Mononuclear cell (primary cell): Measurements from ENCODE around the gene APOLD1. TPM values are rescaled to one million over a fixed set of nuclear protein-coding genes. Genes with fewer than 3 reads are reported as not detected.
"Not testable (repeated sequence)": the region's sequence is repeated elsewhere in the genome, so short reads cannot be mapped to it uniquely, and the experiment has no call there.

ENCODE experiments used
- H3K27me3 ChIP-seq: 2 replicates; pipeline ENCODE4 v1.6.0; 2011; ENCODE audit warnings: low read length, control low read depth; ENCODE audit not compliant: insufficient read depth
- H3K4me1 ChIP-seq: 2 replicates; pipeline ENCODE4 v1.5.1; 2011; ENCODE audit warnings: mild to moderate bottlenecking, low read length, control low read depth; ENCODE audit not compliant: insufficient read depth
- H3K4me3 ChIP-seq: 2 replicates; pipeline ENCODE4 v1.5.1; 2011; ENCODE audit warnings: mild to moderate bottlenecking, low read length, moderate library complexity
- H3K9me3 ChIP-seq: 2 replicates; pipeline ENCODE4 v1.5.1; 2011; ENCODE audit warnings: low read depth, mild to moderate bottlenecking, control low read depth, low read length
- total RNA-seq: library from RNA; depleted of rRNA; stranded (reverse); fragments of >200 nt; gene quantifications from one replicate; pipeline ENCODE4 v1.2.3, GENCODE V29; 2012

Gene APOLD1
- 1.8 TPM for total RNA-seq

GRCh38 chr12:12784911-12785814 lies at the start of gene APOLD1:
TSS of gene APOLD1 (plus strand) at chr12:12785659. CDS start at chr12:12785692, 33 bp downstream.
- Histone ChIP-seq H3K27me3 (no peaks in the 10 kb centered on the region), H3K9me3 (no peaks in the 10 kb centered on the region), H3K4me1 (peaks cover 26% of the 10 kb centered on the region), H3K4me3 (peak within 1 kb of the TSS; percentile 58)

- peaks cover 31% of the 10 kb centered on the region for H3K4me1 ChIP-seq
- no peaks in the 10 kb centered on the region for H3K9me3 ChIP-seq
- peak overlapping the region; percentile 12 for H3K4me3 ChIP-seq
- no peaks in the 10 kb centered on the region for H3K27me3 ChIP-seq
These were observed 48.4 kb upstream of the APOLD1 start for GRCh38 chr12:12736759-12737676.

- peaks cover 31% of the 10 kb centered on the region for H3K4me1 ChIP-seq
- not testable (repeated sequence) for H3K4me3 ChIP-seq, H3K27me3 ChIP-seq, H3K9me3 ChIP-seq
These were observed 47.3 kb upstream of the APOLD1 start for GRCh38 chr12:12738152-12738551.

GRCh38 chr12:12741660-12742059 lies 43.8 kb upstream of the APOLD1 start:
- H3K4me3 ChIP-seq = no peak overlapping the region
- no peaks in the 10 kb centered on the region for H3K9me3 ChIP-seq

GRCh38 chr12:12744546-12745305 lies 40.7 kb upstream of the APOLD1 start:
- no peaks in the 10 kb centered on the region for H3K27me3 ChIP-seq
- H3K4me3 ChIP-seq = no peak overlapping the region
- no peaks in the 10 kb centered on the region for H3K9me3 ChIP-seq
- no peaks in the 10 kb centered on the region for H3K4me1 ChIP-seq

More at GRCh38 chr12:12741660-12742059, 43.8 kb upstream of the APOLD1 start:
- peaks cover 9% of the 10 kb centered on the region for H3K4me1 ChIP-seq
- no peaks in the 10 kb centered on the region for H3K27me3 ChIP-seq

- no peaks in the 10 kb centered on the region for H3K4me1 ChIP-seq
- H3K27me3 ChIP-seq = no peaks in the 10 kb centered on the region
- no peaks in the 10 kb centered on the region for H3K9me3 ChIP-seq
- H3K4me3 ChIP-seq = no peak overlapping the region
These were observed 39.8 kb upstream of the APOLD1 start for GRCh38 chr12:12745576-12746211.

GRCh38 chr12:12747278-12747677 lies 38.2 kb upstream of the APOLD1 start:
- H3K27me3 ChIP-seq = no peaks in the 10 kb centered on the region
- no peaks in the 10 kb centered on the region for H3K9me3 ChIP-seq
- no peaks in the 10 kb centered on the region for H3K4me1 ChIP-seq
- no peak overlapping the region for H3K4me3 ChIP-seq

- Histone ChIP-seq H3K9me3 (no peaks in the 10 kb centered on the region), H3K27me3 (no peaks in the 10 kb centered on the region), H3K4me1 (no peaks in the 10 kb centered on the region), H3K4me3 (no peak overlapping the region)
These were observed 37.4 kb upstream of the APOLD1 start for GRCh38 chr12:12748044-12748443.

GRCh38 chr12:12749433-12749832 lies 36.0 kb upstream of the APOLD1 start:
- Histone ChIP-seq H3K9me3 (no peaks in the 10 kb centered on the region), H3K4me1 (no peaks in the 10 kb centered on the region)

GRCh38 chr12:12755923-12756322 lies 29.5 kb upstream of the APOLD1 start:
- no peak overlapping the region for H3K4me3 ChIP-seq

More at GRCh38 chr12:12749433-12749832, 36.0 kb upstream of the APOLD1 start:
- no peak overlapping the region for H3K4me3 ChIP-seq
- H3K27me3 ChIP-seq = no peaks in the 10 kb centered on the region

GRCh38 chr12:12757121-12757520 lies 28.3 kb upstream of the APOLD1 start:
- Histone ChIP-seq H3K4me1 (no peaks in the 10 kb centered on the region), H3K4me3 (no peak overlapping the region)

More at GRCh38 chr12:12755923-12756322, 29.5 kb upstream of the APOLD1 start:
- no peaks in the 10 kb centered on the region for H3K9me3 ChIP-seq
- no peaks in the 10 kb centered on the region for H3K27me3 ChIP-seq
- no peaks in the 10 kb centered on the region for H3K4me1 ChIP-seq

GRCh38 chr12:12759234-12759915 lies 26.1 kb upstream of the APOLD1 start:
- H3K4me1 ChIP-seq = no peaks in the 10 kb centered on the region
- no peaks in the 10 kb centered on the region for H3K9me3 ChIP-seq
- no peak overlapping the region for H3K4me3 ChIP-seq
- no peaks in the 10 kb centered on the region for H3K27me3 ChIP-seq

More at GRCh38 chr12:12757121-12757520, 28.3 kb upstream of the APOLD1 start:
- H3K27me3 ChIP-seq = no peaks in the 10 kb centered on the region
- no peaks in the 10 kb centered on the region for H3K9me3 ChIP-seq

- no peak overlapping the region for H3K4me3 ChIP-seq
- H3K27me3 ChIP-seq = no peaks in the 10 kb centered on the region
- H3K9me3 ChIP-seq = no peaks in the 10 kb centered on the region
- no peaks in the 10 kb centered on the region for H3K4me1 ChIP-seq
These were observed 20.6 kb upstream of the APOLD1 start for GRCh38 chr12:12764824-12765223.

GRCh38 chr12:12770262-12770661 lies 15.2 kb upstream of the APOLD1 start:
- Histone ChIP-seq H3K9me3 (no peaks in the 10 kb centered on the region), H3K4me1 (no peaks in the 10 kb centered on the region), H3K27me3 (no peaks in the 10 kb centered on the region), H3K4me3 (no peak overlapping the region)
